GM13977 (cell line): Measurements from ENCODE around the gene FAM124A.

Experiments used
- DNase-seq: peaks from one replicate; pipeline ENCODE4 v3.0.0; 2012; ENCODE audit warnings: low spot score
- in situ Hi-C: fragments of 300-500 bp; cut with MboI; formaldehyde crosslinking; loops from one replicate; pipeline ENCODE4 v1.12.0; 2022; ENCODE audit warnings: low sequenced_read_pairs, low pct_unique_long_range_greater_than_20kb, mixed read lengths, inconsistent platforms; ENCODE audit not compliant: unreplicated experiment
- TF ChIP-seq, protein P1 (sequence below): IDR thresholded peaks from 2 replicates; pipeline ENCODE4 v1.5.1; 2012; ENCODE audit warnings: mild to moderate bottlenecking, control low read depth; ENCODE audit not compliant: insufficient read depth; ENCODE audit errors: extremely low read depth, missing control alignments

The FAM124A gene

GRCh38 chr13:51223560-51224270, 1.5 kb downstream of the FAM124A start:
- TF ChIP-seq, protein P1, sequence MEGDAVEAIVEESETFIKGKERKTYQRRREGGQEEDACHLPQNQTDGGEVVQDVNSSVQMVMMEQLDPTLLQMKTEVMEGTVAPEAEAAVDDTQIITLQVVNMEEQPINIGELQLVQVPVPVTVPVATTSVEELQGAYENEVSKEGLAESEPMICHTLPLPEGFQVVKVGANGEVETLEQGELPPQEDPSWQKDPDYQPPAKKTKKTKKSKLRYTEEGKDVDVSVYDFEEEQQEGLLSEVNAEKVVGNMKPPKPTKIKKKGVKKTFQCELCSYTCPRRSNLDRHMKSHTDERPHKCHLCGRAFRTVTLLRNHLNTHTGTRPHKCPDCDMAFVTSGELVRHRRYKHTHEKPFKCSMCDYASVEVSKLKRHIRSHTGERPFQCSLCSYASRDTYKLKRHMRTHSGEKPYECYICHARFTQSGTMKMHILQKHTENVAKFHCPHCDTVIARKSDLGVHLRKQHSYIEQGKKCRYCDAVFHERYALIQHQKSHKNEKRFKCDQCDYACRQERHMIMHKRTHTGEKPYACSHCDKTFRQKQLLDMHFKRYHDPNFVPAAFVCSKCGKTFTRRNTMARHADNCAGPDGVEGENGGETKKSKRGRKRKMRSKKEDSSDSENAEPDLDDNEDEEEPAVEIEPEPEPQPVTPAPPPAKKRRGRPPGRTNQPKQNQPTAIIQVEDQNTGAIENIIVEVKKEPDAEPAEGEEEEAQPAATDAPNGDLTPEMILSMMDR = no peak
- DNase-seq = no peak
- in situ Hi-C loops = no loop called here

DNA sequence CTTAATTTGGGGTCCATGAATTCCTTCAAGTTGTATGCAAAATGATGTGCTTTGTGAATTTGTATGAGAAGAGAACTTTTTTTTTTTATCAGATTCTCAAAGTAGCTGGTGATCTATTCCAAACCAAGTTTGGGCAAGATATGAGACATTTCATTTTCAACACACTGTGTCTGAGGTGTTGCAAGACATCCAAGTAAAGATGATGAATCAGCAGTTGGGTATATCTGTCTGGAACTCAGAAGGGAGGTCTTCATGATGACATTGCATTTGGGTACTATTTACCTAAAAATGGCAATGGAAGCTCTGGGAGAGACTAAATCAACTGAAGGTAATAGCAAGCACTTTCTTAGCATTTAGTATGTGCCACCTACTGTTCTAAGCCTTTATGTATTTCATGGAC, 2.8 kb downstream of the FAM124A start:
- TF ChIP-seq, protein P1 = no peak
- DNase-seq = no peak
- in situ Hi-C loops = no loop called here

- no peak for DNase-seq
- TF ChIP-seq, protein P1 = no peak
- in situ Hi-C loops = no loop called here
Measured at GRCh38 chr13:51227404-51227803, 5.2 kb downstream of the FAM124A start.

DNA sequence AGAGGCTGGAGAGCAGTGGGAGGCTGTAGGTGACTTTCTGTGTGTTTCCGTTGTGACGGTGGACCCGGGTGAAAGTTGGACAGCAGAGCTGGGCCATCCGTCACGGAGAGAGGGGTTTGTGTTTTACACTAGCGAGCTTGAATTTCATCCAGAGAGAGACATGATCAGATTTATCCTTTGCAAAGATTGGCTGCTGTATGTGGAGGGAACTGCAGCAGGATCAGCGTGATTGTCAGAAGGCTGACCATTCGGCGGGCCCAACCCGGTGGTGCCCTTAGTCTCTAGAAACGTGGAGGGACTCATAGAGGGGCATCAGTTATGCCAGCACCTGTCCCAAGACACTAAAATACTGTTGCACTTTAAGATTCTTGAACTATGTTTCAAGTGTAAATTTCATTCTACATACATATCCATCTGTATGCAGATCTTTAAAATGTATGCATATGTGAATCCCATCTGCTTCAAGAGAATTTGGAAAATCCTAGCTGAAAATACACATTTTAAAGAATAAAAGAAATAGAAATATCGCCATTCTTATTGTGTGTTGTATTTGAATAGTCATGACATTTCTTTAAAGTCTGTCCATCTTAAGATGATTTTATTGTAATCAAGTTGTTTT, 7.0 kb downstream of the FAM124A start:
- in situ Hi-C loops = no loop called here
- DNase-seq = no peak
- TF ChIP-seq, protein P1 = no peak

GRCh38 chr13:51229731-51230130, 7.5 kb downstream of the FAM124A start:
- TF ChIP-seq, protein P1 = no peak
- in situ Hi-C loops = no loop called here
- no peak for DNase-seq

- in situ Hi-C loops = no loop called here
- no peak for DNase-seq
- TF ChIP-seq, protein P1 = no peak
Measured at GRCh38 chr13:51230477-51231105, 8.4 kb downstream of the FAM124A start.
